ENCODE measurements around the gene ABCA5.

ABCA5 gene, protein sequence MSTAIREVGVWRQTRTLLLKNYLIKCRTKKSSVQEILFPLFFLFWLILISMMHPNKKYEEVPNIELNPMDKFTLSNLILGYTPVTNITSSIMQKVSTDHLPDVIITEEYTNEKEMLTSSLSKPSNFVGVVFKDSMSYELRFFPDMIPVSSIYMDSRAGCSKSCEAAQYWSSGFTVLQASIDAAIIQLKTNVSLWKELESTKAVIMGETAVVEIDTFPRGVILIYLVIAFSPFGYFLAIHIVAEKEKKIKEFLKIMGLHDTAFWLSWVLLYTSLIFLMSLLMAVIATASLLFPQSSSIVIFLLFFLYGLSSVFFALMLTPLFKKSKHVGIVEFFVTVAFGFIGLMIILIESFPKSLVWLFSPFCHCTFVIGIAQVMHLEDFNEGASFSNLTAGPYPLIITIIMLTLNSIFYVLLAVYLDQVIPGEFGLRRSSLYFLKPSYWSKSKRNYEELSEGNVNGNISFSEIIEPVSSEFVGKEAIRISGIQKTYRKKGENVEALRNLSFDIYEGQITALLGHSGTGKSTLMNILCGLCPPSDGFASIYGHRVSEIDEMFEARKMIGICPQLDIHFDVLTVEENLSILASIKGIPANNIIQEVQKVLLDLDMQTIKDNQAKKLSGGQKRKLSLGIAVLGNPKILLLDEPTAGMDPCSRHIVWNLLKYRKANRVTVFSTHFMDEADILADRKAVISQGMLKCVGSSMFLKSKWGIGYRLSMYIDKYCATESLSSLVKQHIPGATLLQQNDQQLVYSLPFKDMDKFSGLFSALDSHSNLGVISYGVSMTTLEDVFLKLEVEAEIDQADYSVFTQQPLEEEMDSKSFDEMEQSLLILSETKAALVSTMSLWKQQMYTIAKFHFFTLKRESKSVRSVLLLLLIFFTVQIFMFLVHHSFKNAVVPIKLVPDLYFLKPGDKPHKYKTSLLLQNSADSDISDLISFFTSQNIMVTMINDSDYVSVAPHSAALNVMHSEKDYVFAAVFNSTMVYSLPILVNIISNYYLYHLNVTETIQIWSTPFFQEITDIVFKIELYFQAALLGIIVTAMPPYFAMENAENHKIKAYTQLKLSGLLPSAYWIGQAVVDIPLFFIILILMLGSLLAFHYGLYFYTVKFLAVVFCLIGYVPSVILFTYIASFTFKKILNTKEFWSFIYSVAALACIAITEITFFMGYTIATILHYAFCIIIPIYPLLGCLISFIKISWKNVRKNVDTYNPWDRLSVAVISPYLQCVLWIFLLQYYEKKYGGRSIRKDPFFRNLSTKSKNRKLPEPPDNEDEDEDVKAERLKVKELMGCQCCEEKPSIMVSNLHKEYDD (N-terminal part only)

DNA sequence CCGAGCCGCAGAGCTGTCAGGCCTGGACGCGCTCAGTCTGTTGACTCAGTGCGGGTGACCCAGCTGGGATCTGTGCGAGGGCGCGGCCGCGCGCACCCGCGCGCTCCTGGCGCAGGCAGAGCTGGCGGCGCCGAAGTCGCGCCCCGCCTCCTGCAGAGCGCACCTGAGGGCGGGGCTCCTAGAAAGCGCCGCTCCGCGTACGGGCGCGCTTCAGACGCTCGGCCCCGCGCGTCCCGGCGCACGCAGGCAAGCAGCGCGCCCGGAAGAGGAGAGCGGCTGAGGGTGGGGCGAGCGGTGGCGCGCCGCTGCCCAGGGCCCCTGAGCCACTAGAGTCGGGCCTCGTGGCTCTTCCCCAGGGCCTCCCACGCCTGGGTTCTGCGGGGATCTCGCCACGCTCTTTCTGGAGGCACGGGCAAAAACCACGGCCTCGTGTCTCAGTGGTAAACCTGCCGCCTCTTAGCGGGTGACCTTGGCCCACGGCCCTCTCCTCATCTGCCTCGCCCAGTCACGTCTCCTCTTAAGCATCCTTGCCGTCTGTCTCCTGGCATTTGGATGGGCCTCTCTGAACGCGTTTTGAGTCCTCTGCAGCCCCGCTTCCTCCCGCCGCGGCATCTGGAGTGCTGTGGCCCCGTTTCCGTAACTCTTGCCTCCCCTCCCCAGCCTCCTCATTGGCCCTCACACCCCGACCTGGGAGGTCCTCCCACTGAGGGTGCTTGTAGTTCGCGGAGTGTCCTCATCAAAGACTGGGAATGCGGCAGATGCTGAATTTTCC, at the start of gene ABCA5:
ABCA5 (minus strand) TSS at position 74 of the 772 bp plus-strand sequence. CDS start 12,718 bp downstream, outside the sequence.
- DNase-seq, result peak; percentile 78 to 84

DNA sequence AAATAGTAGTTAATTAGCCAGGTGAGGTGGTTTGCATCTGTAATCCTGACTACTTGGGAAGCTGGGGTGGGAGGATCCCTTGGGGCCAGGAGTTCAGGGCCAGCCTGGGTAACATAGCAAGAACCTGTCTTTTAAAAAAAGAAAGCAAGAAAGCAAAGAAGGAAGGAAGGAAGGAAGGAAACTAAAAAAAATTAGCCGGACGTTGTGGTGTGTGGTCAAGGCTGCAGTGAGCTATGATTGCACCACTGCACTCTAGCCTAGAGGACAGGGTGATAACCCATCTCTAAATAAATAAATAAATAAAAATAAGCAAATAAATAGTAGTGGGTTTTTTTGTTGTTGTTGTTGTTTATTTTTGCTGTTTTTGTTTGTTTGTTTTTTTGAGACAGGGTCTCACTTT, 48.3 kb upstream of the ABCA5 start:
- DNase-seq, result no peak

DNA sequence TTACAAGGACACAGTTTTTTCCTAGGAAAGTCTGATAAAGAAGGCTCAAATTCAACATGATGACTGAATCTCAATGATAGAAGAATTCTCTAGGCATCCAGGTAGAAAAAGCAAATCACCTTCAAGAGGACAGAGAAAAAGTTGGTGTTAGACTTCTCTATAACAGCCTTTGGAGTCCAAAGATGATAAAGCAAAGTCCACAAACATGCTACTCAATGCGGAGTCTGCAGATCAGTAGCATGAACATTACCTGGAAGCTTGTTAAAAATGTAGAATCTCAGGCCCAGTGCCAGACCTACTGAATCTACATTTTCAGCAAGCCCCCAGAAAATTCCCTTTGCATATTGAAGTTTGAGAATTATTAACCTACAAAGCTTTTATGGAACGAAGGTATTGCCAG, 46.1 kb upstream of the ABCA5 start:
- no peak for DNase-seq

DNA sequence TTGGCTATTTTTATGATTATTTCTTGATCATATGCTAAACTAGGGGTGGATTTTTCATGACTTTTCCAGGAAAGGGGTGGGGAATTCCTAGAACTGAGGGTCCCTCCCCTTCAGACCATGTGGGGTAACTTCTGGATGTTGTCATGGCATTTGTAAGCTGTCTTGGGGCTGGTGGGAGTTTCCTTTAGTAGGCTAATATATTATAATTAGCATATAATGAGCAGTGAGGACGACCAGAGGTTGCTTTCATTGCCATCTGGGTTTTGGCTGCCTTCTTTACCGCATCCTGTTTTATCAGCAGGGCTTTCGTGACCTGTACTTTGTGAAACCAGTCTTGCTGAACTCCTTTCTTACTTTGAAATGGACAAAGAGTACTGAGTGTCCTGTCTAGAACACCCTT, 40.4 kb upstream of the ABCA5 start:
- no peak for DNase-seq

DNA sequence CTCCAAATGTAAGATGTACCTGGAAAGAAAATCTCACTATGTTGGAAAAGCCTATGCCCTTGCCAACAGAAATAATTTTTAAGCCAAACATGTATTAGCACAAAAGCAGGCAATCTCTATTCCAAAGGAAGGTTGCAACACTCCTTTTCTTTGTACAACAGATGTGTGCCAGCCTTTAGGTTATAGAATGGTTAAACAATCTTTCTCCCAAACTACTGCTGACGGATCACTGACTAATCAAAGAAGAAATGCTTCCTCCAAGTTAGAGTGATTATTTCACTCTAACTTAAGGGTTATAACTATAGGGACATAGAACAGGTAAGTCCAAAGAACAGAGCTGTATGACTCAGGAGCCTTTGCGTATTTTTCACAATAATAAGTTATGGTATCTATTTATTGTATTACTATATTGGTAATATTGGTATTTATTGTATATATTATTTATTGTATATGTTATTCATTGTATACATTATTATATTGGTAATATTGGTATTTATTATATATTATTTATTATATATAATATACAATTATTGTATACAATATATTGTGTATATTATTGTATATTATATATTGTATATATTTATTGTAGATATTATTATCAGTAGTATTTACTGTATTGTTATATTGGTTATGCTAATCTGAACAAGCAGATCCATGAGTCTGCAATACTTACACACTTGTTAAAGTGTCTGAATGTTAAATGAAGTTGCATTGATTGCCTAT, 36.7 kb upstream of the ABCA5 start:
- DNase-seq, result no peak

DNA sequence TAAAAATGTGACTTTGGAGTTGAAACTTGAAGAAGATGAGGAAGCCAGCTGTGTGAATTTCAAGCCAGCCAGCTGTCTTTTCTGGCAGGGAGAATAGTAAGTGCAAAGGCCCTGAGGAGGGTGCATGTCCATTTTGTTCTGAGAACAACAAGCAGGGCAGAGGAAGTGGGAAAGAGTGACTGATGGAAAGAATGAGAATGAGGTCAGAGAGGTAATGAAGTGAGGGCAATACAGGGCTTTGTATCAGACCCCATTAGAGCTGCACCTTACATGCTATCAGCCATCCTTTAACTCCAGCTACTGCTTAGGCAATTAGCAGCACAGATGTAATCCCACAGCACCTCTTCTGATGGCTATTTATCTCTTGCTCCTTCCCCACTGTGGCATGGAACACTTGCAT, 34.2 kb upstream of the ABCA5 start:
- no peak for DNase-seq

DNA sequence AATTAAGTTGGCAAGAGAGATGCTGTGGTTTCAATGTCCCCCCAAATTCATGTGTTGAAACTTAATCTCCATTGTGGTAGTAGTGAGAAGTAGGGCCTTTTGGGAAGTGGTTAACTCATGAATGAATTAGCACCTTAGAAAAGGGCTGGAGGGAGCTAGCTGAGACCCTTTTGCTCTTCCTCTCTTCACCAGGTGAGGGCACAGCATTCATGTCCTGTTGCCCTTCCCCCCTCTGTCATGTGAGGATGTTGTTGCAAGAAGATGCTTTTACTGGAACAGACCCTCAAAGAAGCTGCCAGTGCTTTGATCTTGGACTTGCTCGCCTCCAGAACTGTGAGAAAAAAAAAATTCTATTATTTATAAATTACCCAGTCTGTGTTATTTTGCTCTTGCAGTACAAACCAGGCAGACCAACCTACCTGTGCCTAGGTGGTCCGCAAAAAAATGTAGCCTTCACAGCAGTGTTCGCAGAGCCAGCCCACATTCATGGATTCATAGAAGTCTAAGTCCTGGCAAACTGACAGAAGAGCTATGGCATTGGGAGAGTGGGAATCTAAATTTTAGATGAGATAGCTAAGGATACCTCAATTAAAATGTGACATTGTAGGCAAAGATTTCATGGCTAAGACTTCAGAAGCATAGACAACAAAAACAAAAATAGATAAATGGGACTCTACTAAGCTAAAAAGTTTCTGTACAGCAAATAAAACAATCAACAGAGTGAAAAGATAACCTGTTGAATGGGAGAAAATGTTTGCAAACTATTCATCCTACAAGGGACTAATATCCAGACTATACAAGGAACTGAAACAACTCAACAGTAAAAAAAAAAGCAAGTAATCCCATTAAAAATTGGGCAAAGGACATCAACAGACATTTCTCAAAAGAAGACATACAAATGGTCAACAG, 32.0 kb upstream of the ABCA5 start:
- no peak for DNase-seq

DNA sequence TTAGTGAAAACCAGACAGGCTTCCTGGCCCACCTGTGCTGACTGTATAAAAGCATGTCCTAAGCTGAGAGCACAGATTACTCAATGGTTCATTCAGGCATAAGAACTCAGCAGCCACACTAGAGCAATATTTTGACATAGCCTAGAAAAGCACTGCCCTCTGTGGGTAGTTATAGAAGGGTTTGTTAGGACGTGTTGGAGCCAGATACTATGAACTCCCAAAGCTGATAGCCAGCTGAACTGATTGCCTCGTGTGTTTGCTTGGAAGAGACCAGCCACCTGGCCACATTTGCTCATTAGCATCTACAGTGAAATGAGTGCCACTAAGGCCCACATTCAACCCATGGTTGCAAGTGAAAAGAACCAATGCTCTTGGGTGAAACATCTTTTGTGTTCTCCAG, 30.8 kb upstream of the ABCA5 start:
- DNase-seq, result no peak

DNA sequence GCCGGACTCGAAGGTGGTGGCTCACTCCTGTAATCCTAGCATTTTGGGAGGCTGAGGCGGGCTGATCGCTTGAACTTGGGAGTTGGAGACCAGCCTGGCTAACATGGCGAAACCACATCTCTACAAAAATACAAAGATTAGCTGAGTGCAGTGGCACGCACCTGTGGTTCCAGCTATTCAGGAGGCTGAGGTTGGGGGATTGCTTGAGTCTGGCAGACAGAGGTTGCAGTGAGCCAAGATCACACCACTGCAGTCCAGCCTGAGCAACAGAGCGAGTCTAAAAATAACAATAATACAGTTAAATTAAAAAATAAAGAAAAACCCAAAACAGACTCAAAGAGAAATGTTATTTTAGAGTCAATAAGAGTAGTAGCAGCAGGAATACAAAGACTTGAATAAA, 29.7 kb upstream of the ABCA5 start:
- no peak for DNase-seq

DNA sequence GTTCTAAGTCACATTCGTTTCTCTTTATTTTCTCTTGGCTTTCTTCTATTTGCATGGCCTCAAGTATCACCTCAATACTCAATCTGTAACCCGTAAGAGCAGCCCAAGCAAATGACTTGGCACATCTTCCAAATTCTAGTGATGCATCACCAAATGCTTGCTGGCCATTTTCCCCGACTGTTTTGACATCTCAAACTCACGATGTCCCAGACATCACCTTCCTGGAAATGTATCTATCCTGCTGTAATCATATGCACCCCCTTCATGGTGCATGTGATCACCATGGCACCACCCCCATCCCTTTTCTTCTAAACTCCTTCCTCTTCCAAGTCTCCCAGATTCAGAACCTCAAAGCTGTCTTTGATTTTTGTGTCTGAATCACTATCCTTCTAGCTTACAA, 24.0 kb upstream of the ABCA5 start:
- no peak for DNase-seq

DNA sequence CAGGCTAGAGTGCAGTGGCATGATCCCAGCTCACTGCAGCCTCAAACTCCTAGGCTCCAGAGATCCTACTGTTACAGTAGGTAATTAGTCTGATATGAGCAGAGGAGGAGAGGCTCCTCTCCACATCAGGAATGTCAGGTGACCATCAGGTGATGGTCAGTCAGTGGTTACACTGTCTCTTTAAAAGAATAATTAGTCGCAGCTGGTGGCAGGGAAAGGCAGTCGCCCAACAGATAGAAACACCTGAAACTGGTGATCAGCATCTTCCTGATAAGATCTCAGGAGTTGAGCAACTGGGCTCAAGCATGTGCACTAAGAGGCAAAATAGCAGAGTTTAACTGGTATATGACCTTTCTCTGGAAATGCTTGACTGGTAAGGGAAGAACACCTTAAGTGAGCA, 21.5 kb upstream of the ABCA5 start:
- no peak for DNase-seq

DNA sequence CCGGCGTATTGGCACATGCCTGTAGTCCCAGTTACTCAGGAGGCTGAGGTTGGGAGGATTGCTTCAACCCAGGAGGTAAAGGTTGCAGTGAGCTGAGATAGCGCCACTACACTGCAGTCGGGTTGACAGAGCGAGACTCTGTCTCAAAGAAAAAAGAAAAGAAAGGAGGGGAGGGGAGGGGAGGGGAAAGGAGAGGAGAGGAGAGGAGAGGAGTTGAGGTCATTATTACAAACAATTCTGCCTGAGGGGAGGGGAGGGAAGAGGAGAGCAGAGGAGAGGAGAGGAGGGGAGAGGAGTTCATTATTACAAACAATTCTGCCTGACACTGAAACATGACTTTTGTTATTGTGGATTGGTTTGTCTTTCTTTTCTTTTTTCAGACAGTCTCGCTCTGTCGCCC, 19.8 kb upstream of the ABCA5 start:
- no peak for DNase-seq

DNA sequence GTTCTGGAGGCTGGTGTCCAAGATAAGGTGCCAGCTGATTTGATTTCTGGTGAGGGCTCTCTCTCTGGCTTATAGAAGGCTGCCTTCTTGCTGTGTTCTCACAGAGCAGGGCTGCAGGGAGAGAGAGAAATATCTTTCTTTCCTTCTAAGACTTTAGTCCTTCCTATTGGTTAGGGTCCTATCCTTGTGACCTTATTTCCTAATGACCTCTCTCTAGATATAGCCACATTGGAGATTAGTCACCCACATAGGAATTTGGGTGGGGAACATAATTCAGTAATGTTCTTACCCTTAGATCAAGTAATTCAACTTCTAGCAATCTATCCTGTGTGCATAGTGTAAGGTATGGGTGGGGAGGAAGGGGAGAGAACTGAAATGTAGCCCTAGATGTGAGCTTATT, 18.0 kb upstream of the ABCA5 start:
- no peak for DNase-seq

DNA sequence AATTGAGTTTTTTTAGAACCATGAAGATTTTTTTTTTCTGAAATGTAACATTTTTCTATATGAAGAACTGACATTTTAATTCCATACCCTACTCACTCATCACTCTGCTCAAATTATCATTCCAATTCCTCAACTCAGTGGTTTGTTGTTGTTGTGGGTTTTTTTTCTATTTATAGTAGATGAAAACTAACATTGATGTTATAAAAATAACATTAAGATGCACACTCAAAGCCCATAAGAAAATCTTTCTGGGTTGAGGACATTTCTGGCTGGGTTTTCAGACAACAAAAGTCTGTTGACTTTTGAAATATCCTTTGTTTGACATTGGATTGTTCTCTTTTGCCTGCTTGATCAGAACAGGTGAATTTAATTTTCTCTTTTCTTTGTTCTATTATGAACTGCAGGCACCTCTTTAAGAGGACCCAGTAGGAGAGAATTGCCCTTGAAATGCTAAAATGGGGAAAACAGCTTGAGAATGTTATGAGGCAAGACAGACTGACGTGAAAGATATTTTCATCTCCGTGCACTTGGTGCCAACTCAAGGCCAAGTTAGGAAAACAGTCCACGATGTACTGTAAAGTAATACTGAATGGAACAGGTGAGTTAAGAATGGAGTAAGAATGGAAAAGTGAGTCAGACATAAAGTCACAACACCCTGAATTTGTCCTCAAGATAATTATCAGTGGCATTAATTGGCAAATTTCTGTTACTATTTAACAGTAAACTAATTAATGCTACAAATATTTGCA, 16.1 kb upstream of the ABCA5 start:
- DNase-seq, result no peak

DNA sequence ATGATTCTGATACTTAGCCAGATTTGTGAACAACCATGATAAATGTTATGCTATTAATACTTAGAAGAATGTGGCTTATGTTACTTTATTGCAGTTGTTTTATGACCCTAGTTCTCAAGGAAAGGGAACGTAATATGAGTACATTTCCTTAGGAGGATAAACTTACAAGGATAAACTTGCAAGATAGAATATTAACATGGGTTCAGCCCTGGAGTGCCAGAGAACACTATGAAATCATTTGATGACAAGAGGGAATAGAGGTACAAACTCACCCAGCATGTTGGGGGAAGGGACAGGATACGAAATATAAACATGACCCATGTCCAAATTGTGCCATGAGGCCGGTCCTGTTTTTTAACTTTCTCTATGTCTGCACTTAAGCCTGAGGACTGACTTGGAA, 13.0 kb upstream of the ABCA5 start:
- DNase-seq, result no peak

DNA sequence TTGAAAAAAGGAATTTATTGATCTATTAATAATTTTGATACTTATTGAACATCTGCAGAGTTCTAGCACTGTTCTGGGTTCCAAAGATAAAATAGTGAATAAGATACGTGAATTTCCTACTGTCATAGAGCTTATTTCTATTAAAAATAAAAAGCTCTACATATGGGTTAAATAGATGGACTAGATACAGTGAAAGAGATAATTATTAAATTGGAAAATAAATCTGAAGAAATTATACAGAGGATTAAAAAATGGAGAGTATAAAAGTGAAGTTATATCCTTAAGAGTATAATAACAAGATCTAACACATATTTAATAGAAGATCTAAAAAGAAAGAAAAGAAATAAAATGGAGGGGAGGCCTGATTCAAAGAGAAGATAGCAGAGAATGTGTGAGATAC, 10.1 kb upstream of the ABCA5 start:
- DNase-seq, result no peak

DNA sequence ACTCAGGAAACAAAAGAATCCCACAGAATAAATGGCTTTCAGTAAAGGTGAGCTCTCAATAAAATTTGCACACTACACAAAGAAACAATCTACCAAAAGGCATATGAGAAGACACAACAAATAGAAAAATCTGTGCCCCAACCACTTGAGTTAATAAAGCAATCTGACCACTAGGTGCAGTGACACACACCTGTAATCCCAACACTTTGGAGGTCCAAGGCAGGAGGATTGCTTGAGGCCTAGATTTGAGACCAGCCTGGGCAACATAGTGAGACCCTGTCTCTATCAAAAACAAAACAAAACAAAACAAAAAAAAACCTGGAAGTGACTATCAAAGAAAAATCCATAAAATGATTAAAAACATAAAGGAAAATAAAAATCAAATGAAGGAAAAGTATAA, 9.6 kb upstream of the ABCA5 start:
- DNase-seq, result no peak

DNA sequence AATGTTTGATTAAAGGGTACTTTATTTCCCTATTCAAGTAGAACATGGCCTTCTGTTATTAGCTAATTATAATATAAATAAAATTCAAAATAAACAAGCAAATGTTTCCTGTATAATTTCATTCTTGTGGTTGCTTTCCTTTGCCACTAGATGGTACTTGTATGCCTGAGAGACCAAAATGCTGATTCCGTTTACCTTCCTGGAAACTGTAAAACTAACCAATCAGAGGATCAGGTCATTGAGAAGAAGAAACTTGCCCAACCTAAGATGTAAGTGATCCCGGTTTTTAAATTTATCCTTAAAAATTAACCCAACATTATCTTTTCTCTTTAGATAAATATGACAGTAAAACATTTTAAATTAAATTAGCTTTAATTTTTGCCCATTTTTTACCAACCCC, 8.1 kb upstream of the ABCA5 start:
- no peak for DNase-seq

DNA sequence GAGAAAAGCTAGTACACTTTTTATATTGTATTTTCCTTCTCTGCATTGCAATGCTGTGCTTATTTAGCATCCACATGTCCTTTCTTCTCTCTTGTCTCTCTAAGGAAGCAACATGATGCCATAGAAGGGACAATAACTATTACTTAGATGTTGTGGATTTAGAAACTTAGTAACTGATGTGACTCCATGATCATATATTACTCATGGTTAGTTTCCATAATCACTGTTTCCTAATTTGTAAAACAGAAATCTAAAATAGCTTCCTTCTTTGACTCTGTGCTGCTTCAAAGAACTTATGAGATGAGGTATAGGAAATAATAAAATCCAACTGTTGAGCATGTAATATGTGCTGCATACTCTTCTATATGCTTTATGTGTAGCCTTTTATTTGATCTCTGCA, 6.6 kb upstream of the ABCA5 start:
- no peak for DNase-seq

DNA sequence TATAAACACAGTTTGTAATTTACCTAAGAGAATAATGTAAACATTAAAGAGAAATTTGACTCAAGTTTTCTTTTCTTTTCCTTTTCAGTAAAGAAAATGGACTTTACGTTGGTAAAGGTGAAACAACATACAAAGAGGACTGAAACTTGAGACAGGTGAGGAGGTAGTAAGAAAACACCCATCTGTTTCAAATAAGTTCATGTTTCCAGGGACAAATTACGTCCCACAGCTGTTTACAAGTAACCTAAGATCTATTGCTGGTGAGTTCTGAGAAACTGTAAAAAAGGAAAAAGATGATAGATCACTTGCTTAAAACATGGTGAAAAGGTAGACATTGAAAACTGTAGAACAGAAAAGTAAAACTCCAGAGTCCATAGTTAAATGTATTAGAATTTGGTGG, 4.8 kb upstream of the ABCA5 start:
- no peak for DNase-seq
